K562 (cell line): ENCODE measurements around the gene EWSR1. TPM values are rescaled to one million over a fixed set of nuclear protein-coding genes. Genes with fewer than 3 reads are reported as not detected.

Experiments
- BACH1 ChIP-seq: fragments of 200-800 bp; sonication (Bioruptor generic); IDR thresholded peaks from 2 replicates; pipeline ENCODE4 v1.6.1; 2016; ENCODE audit warnings: missing genetic modification characterization, missing compliant biosample characterization
- CBFA2T2 ChIP-seq: fragments of 450-650 bp; conservative IDR thresholded peaks from 2 replicates; pipeline ENCODE4 v1.6.1; 2017; ENCODE audit warnings: mild to moderate bottlenecking
- EWSR1 ChIP-seq: fragments of 450-650 bp; IDR thresholded peaks from 2 replicates; pipeline ENCODE4 v1.6.1; 2018; ENCODE audit warnings: borderline replicate concordance, mild to moderate bottlenecking, low read depth, moderate library complexity; ENCODE audit not compliant: partially characterized antibody
- EZH2 ChIP-seq: IDR thresholded peaks from 2 replicates; pipeline ENCODE4 v1.6.1; 2012; ENCODE audit warnings: low read depth, mild to moderate bottlenecking, inconsistent platforms, low read length, borderline replicate concordance
- FIP1L1 ChIP-seq: fragments of 200-400 bp; formaldehyde crosslinking; IDR thresholded peaks from 2 replicates; pipeline ENCODE4 v1.6.1; 2018; ENCODE audit warnings: mild to moderate bottlenecking, low read depth, low read length; ENCODE audit not compliant: poor library complexity, severe bottlenecking
- JUN ChIP-seq, 2 experiments: sonication (generic) in 1 of 2; formaldehyde crosslinking in 1 of 2; IDR thresholded peaks; 2 replicates each; pipeline versions ENCODE4 v1.6.1 to v1.8.0; 2012 to 2022; ENCODE audit warnings: borderline replicate concordance in 2 of 2, mild to moderate bottlenecking in 2 of 2, improper control_type of control experiment in 1 of 2, low read depth in 1 of 2, low read length in 1 of 2, missing genetic modification reagents in 1 of 2
- MCM7 ChIP-seq, 2 experiments: fragments of 450-650 bp; IDR thresholded peaks; 2 replicates each; pipeline ENCODE4 v1.6.1; 2016 to 2018
- MED1 ChIP-seq: sonication (generic); formaldehyde crosslinking; IDR thresholded peaks from 2 replicates; pipeline ENCODE4 v1.8.1; 2023; ENCODE audit warnings: missing genetic modification reagents, borderline replicate concordance
- NBN ChIP-seq: fragments of 450-650 bp; IDR thresholded peaks from 2 replicates; pipeline ENCODE4 v1.6.1; 2016; ENCODE audit warnings: low read depth, mild to moderate bottlenecking
- NCOA4 ChIP-seq: fragments of 450-650 bp; IDR thresholded peaks from 2 replicates; pipeline ENCODE4 v1.6.1; 2018; ENCODE audit warnings: mild to moderate bottlenecking; ENCODE audit not compliant: partially characterized antibody
- NR2C2 ChIP-seq, 2 experiments: fragments of 200-800 bp in 1 of 2; sonication (Bioruptor generic) in 1 of 2; sonication (generic) in 1 of 2; formaldehyde crosslinking in 1 of 2; IDR thresholded peaks; 2 replicates each; pipeline versions ENCODE4 v1.6.1 to v1.8.0; 2016 to 2022; ENCODE audit warnings: mild to moderate bottlenecking in 1 of 2, missing compliant biosample characterization in 1 of 2, missing genetic modification characterization in 1 of 2, missing genetic modification reagents in 1 of 2
- PBX2 ChIP-seq, 2 experiments: IDR thresholded peaks in 1 of 2; conservative IDR thresholded peaks in 1 of 2; 2 replicates each; pipeline ENCODE4 v1.6.1; 2016; ENCODE audit warnings: low read depth in 2 of 2, mild to moderate bottlenecking in 1 of 2, missing compliant biosample characterization in 1 of 2, missing genetic modification characterization in 1 of 2, moderate library complexity in 1 of 2
- PHF20 ChIP-seq: fragments of 450-650 bp; IDR thresholded peaks from 2 replicates; pipeline ENCODE4 v1.6.1; 2018; ENCODE audit not compliant: partially characterized antibody
- RBFOX2 ChIP-seq: fragments of 200-400 bp; formaldehyde crosslinking; IDR thresholded peaks from 2 replicates; pipeline ENCODE4 v1.6.1; 2017; ENCODE audit warnings: low read depth, mild to moderate bottlenecking, low read length, moderate library complexity
- XRCC5 ChIP-seq: fragments of 200-400 bp; formaldehyde crosslinking; IDR thresholded peaks from 2 replicates; pipeline ENCODE4 v1.6.1; 2017; ENCODE audit warnings: low read depth, mild to moderate bottlenecking, low read length
- ZBTB9 ChIP-seq: fragments of 450-650 bp; formaldehyde crosslinking; IDR thresholded peaks from 2 replicates; pipeline ENCODE4 v1.4.0; 2020; ENCODE audit warnings: mild to moderate bottlenecking, moderate library complexity
- ZC3H11A ChIP-seq: IDR thresholded peaks from 2 replicates; pipeline ENCODE4 v1.6.1; 2012; ENCODE audit warnings: low read depth, low read length, improper control_type of control experiment
- ZNF12 ChIP-seq: sonication (generic); formaldehyde crosslinking; IDR thresholded peaks from 2 replicates; pipeline ENCODE4 v1.4.0; 2020; ENCODE audit warnings: mild to moderate bottlenecking, missing genetic modification reagents
- ZNF143 ChIP-seq: sonication (generic); formaldehyde crosslinking; IDR thresholded peaks from 2 replicates; pipeline ENCODE4 v1.9.0; 2022; ENCODE audit warnings: mild to moderate bottlenecking, missing genetic modification reagents
- ZNF449 ChIP-seq: fragments of 250-450 bp; sonication (Bioruptor Pico); IDR thresholded peaks from 2 replicates; pipeline ENCODE4 v1.8.0; 2022; ENCODE audit warnings: moderate library complexity, mild to moderate bottlenecking, inconsistent platforms
- ZNF740 ChIP-seq, 3 experiments: fragments of 200-800 bp in 1 of 3; sonication (Bioruptor generic) in 1 of 3; sonication (generic) in 1 of 3; formaldehyde crosslinking in 1 of 3; IDR thresholded peaks; 2 replicates each; pipeline versions ENCODE4 v1.6.1 to v1.8.0; 2016 to 2022; ENCODE audit warnings: mild to moderate bottlenecking in 2 of 3, missing compliant biosample characterization in 2 of 3, missing genetic modification characterization in 2 of 3, missing genetic modification reagents in 1 of 3
- polyA plus RNA-seq, 8 experiments: library from polyadenylated mRNA; depleted of rRNA in 4 of 8; stranded (reverse) in 5 of 8; unstranded in 3 of 8; fragments of >200 nt; fragmentation: Nextera tagmentation in 2 of 8; fragmentation: Illumina TruSeq in 1 of 8; extraction: Ambion mirVana in 2 of 8; extraction: Trizol in 1 of 8; gene quantifications; 2 replicates each; pipeline versions ENCODE4 v1.2.1 to v1.2.3, GENCODE V29; 2011 to 2014; ENCODE audit warnings: inconsistent platforms in 1 of 8, missing spikeins in 1 of 8
- total RNA-seq, 7 experiments: library from RNA; depleted of rRNA in 6 of 7; stranded (reverse); fragments of >200 nt in 6 of 7; fragmentation: Illumina TruSeq in 2 of 7; extraction: Trizol in 2 of 7; gene quantifications; 2 replicates each; pipeline versions ENCODE4 v1.2.1 to v1.2.3, GENCODE V29; 2011 to 2021; ENCODE audit warnings: low replicate concordance in 1 of 7

EWSR1 gene
- total and polyA plus RNA-seq, 9 of the 15 experiments (the other 6 are each of a cell fraction or from before 2014, with no cell fraction given) = 83.3 to 450 (median 239) TPM

- TF ChIP-seq ZNF449 (CRISPR knock-in tag) = no peak
- TF ChIP-seq ZNF143 (CRISPR knock-in tag) = no peak
- no peak for TF ChIP-seq ZNF12
- TF ChIP-seq RBFOX2 = peak; percentile 14; the same call in 1 of the 2 replicates
- no peak for TF ChIP-seq EWSR1
- no peak for TF ChIP-seq PBX2 (CRISPR knock-in tag; IDR thresholded peaks at IDR 0.05; ENCODE audit: low read depth)
- no peak for TF ChIP-seq PBX2 (tag; conservative IDR thresholded peaks at IDR 0.05; ENCODE audit: low read depth)
- TF ChIP-seq FIP1L1 = no peak
- TF ChIP-seq CBFA2T2 = no peak
- TF ChIP-seq BACH1 (tag) = no peak
- peak; percentile 95 for TF ChIP-seq ZNF740 (CRISPR knock-in tag; IDR thresholded peaks at IDR 0.05)
- no peak for TF ChIP-seq ZNF740 (tag; IDR thresholded peaks at IDR 0.05)
- TF ChIP-seq JUN (IDR thresholded peaks at IDR 0.05; ENCODE audit: borderline replicate concordance, low read depth, low read length) = peak; percentile 47; the same call in 1 of the 2 replicates
- TF ChIP-seq JUN (CRISPR knock-in tag; IDR thresholded peaks at IDR 0.05; ENCODE audit: borderline replicate concordance) = no peak
- no peak for TF ChIP-seq NR2C2 (CRISPR knock-in tag; IDR thresholded peaks at IDR 0.05)
- TF ChIP-seq NR2C2 (tag; IDR thresholded peaks at IDR 0.05) = no peak
- no peak for TF ChIP-seq NCOA4
- no peak for TF ChIP-seq ZBTB9 (CRISPR knock-in tag)
- no peak for TF ChIP-seq EZH2
- TF ChIP-seq MED1 = no peak
- TF ChIP-seq NBN = no peak
- TF ChIP-seq PHF20 = no peak
- no peak for TF ChIP-seq XRCC5
- TF ChIP-seq MCM7 (IDR thresholded peaks at IDR 0.05) = no peak
- no peak for TF ChIP-seq ZC3H11A
Observed at GRCh38 chr22:29310863-29311339, 42.8 kb downstream of the EWSR1 start (continued).
